ENCODE results near the gene HES2. TPM values are rescaled to one million over a fixed set of nuclear protein-coding genes. Genes with fewer than 3 reads are reported as not detected.

The HES2 gene
- polyA plus RNA-seq, 2 of the 4 experiments (the other 2 are of a cell fraction), result 0.75 to 1.8 TPM

DNA sequence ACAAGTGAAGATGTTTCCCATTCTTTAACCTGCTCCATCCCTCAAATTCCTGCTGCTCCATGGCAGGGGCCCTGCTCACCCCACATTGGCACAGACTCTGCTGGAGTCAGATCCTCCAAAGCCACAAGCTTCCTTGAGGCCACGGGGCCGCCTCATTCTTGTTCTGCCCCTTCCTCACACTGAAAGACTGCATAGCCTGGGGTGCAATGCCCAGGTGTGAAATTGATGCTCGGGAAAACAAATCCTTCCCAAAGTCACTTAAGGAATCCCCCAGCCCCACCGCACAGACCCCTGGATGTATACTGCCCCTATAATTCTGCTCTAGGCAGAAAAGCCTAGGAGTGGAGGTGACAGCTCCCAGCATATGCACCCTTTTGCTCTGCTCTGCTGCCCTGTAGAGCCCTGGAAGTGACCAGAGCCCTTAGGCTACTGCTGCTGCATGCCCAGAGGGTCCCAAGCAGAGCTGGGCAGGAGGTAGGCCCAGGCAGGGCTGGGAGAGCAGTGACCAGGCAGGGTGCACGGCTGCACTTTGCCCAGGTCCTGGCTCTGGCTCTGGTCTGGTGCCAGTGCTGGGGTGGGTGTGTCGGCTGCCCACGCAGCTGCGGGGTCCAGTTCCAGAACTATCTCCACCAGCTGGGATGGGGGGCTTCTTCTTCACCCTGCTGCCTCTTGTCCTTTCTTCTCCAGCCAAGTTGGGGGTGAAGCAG is 1.6 kb downstream of the HES2 start (continued):
- TF ChIP-seq, protein P1, sequence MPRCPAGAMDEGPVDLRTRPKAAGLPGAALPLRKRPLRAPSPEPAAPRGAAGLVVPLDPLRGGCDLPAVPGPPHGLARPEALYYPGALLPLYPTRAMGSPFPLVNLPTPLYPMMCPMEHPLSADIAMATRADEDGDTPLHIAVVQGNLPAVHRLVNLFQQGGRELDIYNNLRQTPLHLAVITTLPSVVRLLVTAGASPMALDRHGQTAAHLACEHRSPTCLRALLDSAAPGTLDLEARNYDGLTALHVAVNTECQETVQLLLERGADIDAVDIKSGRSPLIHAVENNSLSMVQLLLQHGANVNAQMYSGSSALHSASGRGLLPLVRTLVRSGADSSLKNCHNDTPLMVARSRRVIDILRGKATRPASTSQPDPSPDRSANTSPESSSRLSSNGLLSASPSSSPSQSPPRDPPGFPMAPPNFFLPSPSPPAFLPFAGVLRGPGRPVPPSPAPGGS (IDR thresholded peaks at IDR 0.05), result no peak
- TF ChIP-seq NPAS2 (CRISPR knock-in tag; IDR thresholded peaks at IDR 0.05; ENCODE audit: borderline replicate concordance) (no peak), HOXB13 (CRISPR knock-in tag; IDR thresholded peaks at IDR 0.05; ENCODE audit: low read depth) (no peak), MAFK (IDR thresholded peaks at IDR 0.05; ENCODE audit: partially characterized antibody) (no peak)

DNA sequence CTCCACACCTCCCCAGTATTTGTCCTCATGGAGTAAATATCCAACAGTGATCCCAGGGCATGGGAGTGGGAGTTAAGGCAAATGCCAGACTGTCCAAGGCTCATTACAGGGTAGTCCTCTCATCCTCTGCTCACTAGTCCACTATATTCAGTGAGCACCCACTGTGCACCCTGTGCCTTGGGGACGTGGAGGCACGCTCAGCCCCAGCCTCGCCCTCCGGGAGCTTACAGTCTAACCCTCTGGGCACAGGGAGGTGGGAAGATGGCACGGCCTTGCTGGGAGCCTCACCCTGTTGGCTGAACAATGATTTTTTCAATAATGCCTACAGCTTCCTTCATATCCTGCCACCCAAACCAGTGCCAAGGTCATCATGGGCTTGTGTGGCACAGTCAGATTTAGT is 2.8 kb downstream of the HES2 start:
- FAIRE-seq, result no peak
- ATAC-seq, result no peak
- ChIA-PET CTCF (interaction anchor here (0.7 to 3.6 kb wide), 3 partner anchors 9 to 69 kb away, joined by 4 to 25 read pairs (median 10); no protein-coding TSS in a partner anchor), POLR2A (no interaction called here)
- 91% methylated on average over 4 of the region's 5 CpGs for WGBS (ENCODE audit: missing lambda C conversion rate)
- H3K4me1 ChIP-seq, result peaks cover 34% of the 10 kb centered on the region
- no peak overlapping the region for H3K4me2 ChIP-seq
- H3K27ac ChIP-seq, result no peak overlapping the region
- H3K4me3 ChIP-seq, result no peak overlapping the region
- TF ChIP-seq JUN (IDR thresholded peaks at IDR 0.05) (no peak), EP300 (IDR thresholded peaks at IDR 0.05) (no peak), RCOR1 (IDR thresholded peaks at IDR 0.05; ENCODE audit: low read depth, low read length) (no peak), ZNF302 (CRISPR knock-in tag; IDR thresholded peaks at IDR 0.05) (no peak), MAFK (IDR thresholded peaks at IDR 0.05; ENCODE audit: partially characterized antibody) (no peak), TP53 (CRISPR knock-in tag; IDR thresholded peaks at IDR 0.05) (no peak), HOXB13 (CRISPR knock-in tag; IDR thresholded peaks at IDR 0.05; ENCODE audit: low read depth) (no peak), KDM5A (IDR thresholded peaks at IDR 0.05) (no peak), RFX5 (IDR thresholded peaks at IDR 0.05) (no peak), CHD2 (IDR thresholded peaks at IDR 0.05; ENCODE audit: low read length, partially characterized antibody) (no peak), HOXB5 (CRISPR knock-in tag; IDR thresholded peaks at IDR 0.05) (no peak), EHF (CRISPR knock-in tag; IDR thresholded peaks at IDR 0.05) (no peak)
- TF ChIP-seq, protein P2, sequence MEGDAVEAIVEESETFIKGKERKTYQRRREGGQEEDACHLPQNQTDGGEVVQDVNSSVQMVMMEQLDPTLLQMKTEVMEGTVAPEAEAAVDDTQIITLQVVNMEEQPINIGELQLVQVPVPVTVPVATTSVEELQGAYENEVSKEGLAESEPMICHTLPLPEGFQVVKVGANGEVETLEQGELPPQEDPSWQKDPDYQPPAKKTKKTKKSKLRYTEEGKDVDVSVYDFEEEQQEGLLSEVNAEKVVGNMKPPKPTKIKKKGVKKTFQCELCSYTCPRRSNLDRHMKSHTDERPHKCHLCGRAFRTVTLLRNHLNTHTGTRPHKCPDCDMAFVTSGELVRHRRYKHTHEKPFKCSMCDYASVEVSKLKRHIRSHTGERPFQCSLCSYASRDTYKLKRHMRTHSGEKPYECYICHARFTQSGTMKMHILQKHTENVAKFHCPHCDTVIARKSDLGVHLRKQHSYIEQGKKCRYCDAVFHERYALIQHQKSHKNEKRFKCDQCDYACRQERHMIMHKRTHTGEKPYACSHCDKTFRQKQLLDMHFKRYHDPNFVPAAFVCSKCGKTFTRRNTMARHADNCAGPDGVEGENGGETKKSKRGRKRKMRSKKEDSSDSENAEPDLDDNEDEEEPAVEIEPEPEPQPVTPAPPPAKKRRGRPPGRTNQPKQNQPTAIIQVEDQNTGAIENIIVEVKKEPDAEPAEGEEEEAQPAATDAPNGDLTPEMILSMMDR (IDR thresholded peaks at IDR 0.05), result no peak
- TF ChIP-seq, protein P1 (IDR thresholded peaks at IDR 0.05), result no peak
- no peaks in the 10 kb centered on the region for H3K9me3 ChIP-seq
- no peak for DNase-seq (ENCODE audit: low read depth in 1 of 2, low spot score in 1 of 2)

DNA sequence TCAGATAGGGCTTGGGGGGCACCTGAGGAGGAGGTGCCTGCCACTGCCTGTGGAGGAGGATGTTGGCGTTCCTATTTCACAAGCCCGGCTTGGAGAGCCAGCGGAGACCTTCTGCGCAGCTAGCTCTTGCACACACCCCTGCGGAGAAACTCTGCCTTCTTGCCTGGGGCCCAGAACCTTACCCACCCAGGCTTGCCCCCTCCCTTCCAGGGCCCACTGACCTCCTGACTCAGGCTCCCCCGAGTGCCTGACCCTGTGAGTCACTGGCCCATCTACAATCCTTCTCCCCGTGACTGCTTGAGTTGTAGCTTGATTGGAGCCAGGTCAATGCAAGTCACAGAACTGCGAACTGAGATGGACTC is 3.4 kb downstream of the HES2 start:
- H3K4me3 ChIP-seq, result no peak overlapping the region
- FAIRE-seq (no peak), ATAC-seq (no peak), DNase-seq (ENCODE audit: low read depth in 1 of 2, low spot score in 1 of 2) (no peak)
- H3K27ac ChIP-seq, result no peak overlapping the region
- 89% methylated on average over 6 of the region's 8 CpGs for WGBS (ENCODE audit: missing lambda C conversion rate)
- no peaks in the 10 kb centered on the region for H3K9me3 ChIP-seq
- no peak overlapping the region for H3K4me2 ChIP-seq
- TF ChIP-seq TFCP2L1 (CRISPR knock-in tag; IDR thresholded peaks at IDR 0.05) (no peak), BHLHE40 (IDR thresholded peaks at IDR 0.05; ENCODE audit: low read depth, low read length) (no peak), RARB (CRISPR knock-in tag; IDR thresholded peaks at IDR 0.05) (no peak), CBX2 (IDR thresholded peaks at IDR 0.05; ENCODE audit: borderline replicate concordance, low read depth) (no peak), FOSL2 (IDR thresholded peaks at IDR 0.05) (no peak), FOSL2 (CRISPR knock-in tag; IDR thresholded peaks at IDR 0.05) (no peak), EHF (CRISPR knock-in tag; IDR thresholded peaks at IDR 0.05) (no peak), POLR2A (IDR thresholded peaks at IDR 0.05; ENCODE audit: low read length) (no peak), HOXB5 (CRISPR knock-in tag; IDR thresholded peaks at IDR 0.05) (no peak)
- TF ChIP-seq, protein P3, sequence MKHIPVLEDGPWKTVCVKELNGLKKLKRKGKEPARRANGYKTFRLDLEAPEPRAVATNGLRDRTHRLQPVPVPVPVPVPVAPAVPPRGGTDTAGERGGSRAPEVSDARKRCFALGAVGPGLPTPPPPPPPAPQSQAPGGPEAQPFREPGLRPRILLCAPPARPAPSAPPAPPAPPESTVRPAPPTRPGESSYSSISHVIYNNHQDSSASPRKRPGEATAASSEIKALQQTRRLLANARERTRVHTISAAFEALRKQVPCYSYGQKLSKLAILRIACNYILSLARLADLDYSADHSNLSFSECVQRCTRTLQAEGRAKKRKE (CRISPR knock-in tag; IDR thresholded peaks at IDR 0.05; ENCODE audit: low read depth), result no peak
- CTCF ChIA-PET, result interaction anchor here (0.7 to 3.6 kb wide), 4 partner anchors 9 to 68 kb away, joined by 4 to 25 read pairs (median 7); no protein-coding TSS in a partner anchor
- POLR2A ChIA-PET, result no interaction called here
- peaks cover 34% of the 10 kb centered on the region for H3K4me1 ChIP-seq

Measured in A549 (cell line).